Left renal pelvis (tissue), 4 donors: Measurements from ENCODE around the gene SMIM32. TPM values are rescaled to one million over a fixed set of nuclear protein-coding genes. Genes with fewer than 3 reads are reported as not detected.

Experiments
- polyA plus RNA-seq, 4 donors: library from polyadenylated mRNA; unstranded; fragments of 120-200 nt; gene quantifications; one replicate each; pipeline ENCODE4 v1.2.1, GENCODE V29; 2013; ENCODE audit not compliant: insufficient read length in 4 of 4

SMIM32 gene
- polyA plus RNA-seq, 4 donors: 0.15 to 19.5 (median 10.5) TPM

Other genes starting within 250 kb of the SMIM32 start
- gene LECT2, start 238.2 kb downstream of the SMIM32 start, polyA plus RNA-seq: 1 to 10 TPM; 1.3 to 4.6 (median 2.1) TPM
- 100 to 1,000 TPM; 216 to 843 (median 339) TPM for gene TGFBI, start 164.2 kb downstream of the SMIM32 start, polyA plus RNA-seq
- 10 to 100 TPM; 69.4 to 86.8 (median 74.0) TPM for gene SMAD5, start 60.3 kb downstream of the SMIM32 start, polyA plus RNA-seq
- under 1 TPM in 3 of 4 donors, not detected in 1; 0.20 to 0.53 (median 0.53) TPM for gene TRPC7, start 172.4 kb upstream of the SMIM32 start, polyA plus RNA-seq